Endothelial cell of hepatic sinusoid (primary cell): Measurements from ENCODE around the gene TOR1A.

Source experiments
- in situ Hi-C: cut with HindIII; loops from 2 replicates; pipeline ENCODE4 v1.10.0; 2017; ENCODE audit warnings: low sequenced_read_pairs

TOR1A gene, protein sequence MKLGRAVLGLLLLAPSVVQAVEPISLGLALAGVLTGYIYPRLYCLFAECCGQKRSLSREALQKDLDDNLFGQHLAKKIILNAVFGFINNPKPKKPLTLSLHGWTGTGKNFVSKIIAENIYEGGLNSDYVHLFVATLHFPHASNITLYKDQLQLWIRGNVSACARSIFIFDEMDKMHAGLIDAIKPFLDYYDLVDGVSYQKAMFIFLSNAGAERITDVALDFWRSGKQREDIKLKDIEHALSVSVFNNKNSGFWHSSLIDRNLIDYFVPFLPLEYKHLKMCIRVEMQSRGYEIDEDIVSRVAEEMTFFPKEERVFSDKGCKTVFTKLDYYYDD

DNA sequence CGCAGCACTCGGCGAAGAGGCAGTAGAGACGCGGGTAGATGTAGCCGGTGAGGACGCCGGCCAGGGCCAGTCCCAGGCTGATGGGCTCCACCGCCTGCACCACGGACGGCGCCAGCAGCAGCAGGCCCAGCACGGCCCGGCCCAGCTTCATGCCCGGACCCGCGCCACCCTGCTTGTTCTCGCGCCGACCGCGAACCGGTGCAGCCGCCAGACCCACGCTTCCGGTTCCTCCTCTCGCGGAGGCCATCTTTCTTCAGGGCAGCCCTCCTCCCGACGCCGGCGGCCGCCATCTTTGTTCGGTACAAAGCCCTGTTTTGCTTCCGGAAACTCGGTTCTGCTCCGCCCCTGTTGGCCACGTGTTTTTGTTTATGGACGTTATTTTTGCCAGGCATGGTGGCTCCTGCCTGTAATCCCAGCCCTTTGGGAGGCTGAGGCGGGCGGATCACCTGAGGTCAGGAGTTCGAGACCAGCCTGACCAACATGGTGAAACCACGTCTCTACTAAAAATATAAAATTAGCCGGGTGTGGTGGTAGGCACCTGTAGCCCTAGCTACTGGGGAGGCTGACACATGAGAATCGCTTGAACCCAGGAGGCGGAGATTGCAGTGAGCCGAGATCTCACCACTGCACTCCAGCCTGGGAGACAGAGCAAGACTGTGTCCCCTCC is at the start of gene TOR1A:
Gene TOR1A, minus strand, starts transcription at position 202 of the 667 bp plus-strand sequence. Its CDS starts 51 bp downstream, at position 151.
- in situ Hi-C loops: loop anchor here (5.0 kb wide), 1 partner anchor 47 kb away; no protein-coding TSS in a partner anchor

DNA sequence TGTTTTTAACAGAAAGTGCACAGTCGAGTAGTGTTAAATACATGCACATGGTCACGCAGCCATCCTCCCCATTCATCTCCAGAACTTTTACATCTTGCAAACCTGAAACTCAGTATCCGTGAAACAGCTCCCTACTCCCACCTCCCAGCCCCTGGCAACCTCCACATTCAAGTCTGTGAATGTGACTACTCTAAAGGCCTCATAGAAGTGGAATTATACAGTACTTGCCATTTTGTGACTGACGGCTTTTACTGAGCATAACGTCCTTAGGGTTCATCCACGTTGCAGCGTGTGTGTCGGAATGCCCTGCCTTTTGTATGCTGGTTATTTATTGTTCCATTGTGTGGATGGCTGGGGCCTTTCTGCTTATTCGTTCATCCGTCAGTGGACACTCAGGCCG is 47.1 kb upstream of the TOR1A start:
- in situ Hi-C loops: no loop called here

DNA sequence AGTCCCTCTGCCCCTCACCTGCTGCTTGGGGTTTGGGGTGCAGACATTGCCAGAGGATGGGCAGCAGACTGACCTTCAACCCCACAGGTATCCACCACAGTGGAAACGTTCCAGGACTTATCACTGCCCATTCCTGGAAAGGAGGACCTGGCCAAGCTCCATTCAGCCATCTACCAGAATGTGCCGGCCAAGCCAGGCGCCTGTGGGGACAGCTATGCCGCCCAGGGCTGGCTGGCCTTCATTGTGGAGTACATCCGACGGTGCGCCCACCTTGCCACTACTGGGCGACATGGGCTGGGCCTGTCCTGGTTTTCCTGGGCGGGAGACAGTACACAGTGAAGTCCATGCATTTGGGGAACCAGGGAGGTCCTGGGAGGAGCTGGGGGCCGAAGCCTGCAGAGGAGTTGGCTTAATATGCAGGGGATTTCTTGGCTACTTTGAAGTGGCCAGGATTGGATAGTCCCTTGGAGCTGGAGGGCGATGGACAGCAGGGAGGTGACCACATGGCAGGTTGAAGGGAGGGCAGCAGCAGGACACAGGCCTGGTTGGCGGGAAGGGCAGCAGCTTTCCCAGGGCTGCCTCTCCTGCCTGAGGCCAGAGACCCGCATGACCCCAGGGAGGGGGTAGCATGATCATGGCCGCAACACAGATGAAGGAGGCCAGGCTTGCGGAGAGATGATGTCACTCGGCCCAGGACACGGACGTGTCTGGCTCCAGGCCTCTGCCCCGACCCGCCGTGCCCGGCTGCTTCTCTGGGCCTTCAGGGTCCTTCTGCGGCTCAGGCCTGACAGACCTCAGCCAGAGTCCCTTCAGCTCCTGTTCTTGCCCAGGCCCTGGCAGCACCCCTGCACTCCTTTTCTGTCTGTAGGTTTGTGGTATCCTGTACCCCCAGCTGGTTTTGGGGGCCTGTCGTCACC is 45.9 kb upstream of the TOR1A start:
- in situ Hi-C loops: no loop called here

DNA sequence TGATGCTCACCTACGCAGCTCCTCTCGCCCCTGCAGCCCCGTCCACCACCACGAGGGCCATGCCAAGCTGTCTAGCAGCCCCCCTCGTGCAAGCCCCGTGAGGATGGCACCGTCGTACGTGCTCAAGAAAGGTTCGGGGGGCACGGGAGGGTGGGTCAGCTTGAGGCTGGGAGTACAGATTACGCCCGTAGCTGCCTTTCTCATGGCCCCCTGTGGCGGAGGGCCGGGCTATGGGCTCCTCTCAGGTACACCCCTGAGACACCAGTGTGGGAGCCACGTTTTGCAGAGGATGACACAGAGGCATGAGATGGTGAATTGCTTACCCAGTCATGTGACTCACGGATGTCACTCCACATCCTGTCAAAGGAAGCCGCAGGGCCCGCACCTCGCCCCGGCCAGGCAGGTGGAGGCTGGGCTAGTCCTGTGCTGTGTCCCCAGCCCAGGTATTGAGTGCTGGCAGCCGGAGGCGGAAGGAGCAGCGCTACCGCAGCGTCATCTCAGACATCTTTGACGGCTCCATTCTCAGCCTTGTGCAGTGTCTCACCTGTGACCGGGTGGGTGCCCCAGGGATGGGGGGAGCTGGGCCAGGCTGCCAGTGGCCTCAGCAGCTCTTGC is 45.0 kb upstream of the TOR1A start:
- in situ Hi-C loops: no loop called here

DNA sequence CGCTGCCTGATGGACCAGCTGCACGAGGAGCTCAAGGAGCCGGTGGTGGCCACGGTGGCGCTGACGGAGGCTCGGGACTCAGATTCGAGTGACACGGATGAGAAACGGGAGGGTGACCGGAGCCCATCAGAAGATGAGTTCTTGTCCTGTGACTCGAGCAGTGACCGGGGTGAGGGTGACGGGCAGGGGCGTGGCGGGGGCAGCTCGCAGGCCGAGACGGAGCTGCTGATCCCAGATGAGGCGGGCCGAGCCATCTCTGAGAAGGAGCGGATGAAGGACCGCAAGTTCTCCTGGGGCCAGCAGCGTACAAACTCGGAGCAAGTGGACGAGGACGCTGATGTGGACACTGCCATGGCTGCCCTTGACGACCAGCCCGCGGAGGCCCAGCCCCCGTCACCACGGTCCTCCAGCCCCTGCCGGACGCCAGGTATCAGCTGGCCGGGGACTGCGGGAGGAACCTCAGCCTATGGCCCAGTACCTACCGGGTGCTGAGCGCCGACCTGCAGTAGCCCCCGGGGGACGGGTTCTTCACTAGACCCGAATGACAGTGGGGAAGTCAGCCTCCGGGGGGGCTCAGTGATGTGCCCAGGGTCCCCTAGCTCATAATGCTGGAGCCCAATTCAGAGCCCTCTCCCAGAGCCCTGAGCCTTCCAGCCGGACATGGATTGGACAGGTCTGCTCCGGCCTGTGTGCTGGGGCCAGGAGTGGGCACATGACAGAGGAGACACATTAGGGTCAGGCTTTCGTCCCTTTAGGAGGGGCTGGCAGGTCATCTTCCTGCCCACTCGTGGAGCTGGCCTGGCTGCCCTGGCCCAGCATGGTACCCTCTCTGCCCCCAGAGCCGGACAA is 44.3 kb upstream of the TOR1A start:
- in situ Hi-C loops: no loop called here

DNA sequence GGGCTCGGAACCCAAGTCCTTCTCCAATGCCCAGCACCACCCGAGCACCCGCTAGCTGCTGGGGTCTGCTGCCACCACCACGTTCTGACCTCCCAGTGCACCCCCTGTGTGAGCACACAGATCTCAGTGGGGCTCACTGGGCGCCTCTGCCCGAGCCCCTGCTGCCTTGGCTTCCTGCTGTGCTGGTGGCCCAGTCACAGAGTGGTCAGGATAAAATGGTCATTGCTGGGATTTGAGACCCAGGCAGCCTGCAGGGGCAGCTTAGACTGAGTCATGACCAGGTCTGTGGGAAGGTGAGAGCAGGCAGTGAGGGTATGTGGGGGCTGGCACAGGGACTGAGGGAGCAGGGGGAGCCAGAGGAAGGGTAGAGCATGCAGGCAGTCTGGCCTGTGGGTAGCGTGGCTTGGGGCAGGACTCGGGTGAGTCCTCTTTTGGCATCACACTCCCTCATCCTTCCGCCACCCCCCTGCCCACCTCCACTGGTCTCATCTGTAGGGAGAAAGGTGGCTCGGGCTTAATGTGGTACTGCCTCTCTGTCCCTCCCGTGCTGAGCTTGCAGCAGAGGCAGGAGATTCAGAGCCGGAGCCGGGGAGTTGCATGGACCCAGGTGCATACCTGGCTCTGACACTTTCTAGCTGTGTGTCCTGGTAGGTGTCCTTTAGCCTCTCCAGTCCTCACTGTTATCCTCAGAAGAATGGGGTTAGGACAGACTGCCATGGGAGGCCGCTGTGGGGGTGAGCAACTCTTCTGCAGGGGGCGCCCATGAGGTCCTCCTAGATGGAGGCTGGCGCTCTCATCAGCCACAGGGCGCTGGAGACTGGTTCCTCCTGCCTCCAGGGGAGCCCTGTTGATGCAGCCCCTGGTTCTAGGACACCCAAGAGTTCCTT is 43.4 kb upstream of the TOR1A start:
- in situ Hi-C loops: no loop called here

DNA sequence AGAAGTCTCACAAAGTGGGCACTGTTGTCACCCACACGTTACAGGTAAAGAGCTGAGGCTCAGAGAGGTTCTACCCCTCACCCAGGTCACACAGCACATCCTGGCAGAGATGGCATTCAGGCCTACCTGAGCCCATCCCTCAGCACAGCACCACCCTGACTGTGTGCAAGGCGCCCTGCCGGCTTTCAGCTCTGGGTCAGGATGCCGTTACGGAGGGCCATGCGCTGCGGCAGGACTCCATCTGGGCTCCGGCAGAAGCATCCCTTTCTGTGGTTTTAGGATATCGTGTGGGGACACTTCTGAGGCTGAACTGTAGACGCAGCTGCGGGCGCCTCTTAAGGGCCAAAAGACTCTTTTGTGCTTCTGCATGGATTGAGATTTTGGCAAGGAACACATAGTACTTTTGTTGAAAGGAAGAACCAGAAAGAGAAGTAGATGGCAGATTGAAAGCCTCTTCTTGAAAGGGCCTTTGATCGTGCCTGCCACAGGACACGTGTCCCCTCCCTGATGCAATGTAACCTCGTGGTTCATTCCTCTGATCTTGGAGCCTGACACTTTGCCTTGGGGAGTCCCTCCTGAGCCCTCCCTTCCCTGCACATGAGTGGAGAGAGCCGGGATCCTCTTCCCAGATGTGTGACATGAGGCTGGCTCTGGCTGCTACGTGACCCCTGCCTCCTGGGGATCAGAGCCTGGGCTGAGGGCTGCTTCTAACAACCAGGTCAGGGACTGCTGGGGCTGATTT is 42.6 kb upstream of the TOR1A start:
- in situ Hi-C loops: no loop called here

DNA sequence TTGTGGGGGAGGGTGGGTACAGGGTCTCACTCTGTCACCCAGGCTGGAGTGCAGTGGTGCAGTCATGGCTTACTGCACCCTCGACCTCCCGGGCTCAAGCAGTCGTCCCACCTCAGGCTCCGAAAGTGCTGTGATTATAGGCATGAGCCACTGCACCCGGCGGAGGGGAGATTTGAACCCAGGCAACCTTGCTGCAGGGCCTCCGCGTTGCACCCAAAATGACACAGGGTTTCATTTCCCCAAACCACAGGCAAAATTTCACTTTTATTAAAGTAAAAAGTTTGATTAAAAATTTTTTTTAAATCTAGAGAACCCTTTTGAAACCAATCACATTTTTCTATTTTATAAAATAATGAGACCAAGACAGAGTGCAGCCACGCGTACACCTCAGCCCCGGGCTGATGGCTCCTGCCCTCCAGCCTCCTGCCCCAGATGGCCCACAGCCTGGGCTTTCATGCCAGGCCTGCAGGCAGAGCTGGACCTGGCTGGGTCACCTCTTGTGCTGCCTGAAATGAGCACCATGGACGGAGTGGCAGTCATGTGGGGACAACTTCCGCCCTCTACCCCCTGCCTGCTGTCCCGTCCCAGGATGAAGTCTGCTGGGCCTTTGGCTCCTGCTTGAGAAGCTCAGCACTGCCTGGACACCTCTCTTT is 41.9 kb upstream of the TOR1A start:
- in situ Hi-C loops: no loop called here

DNA sequence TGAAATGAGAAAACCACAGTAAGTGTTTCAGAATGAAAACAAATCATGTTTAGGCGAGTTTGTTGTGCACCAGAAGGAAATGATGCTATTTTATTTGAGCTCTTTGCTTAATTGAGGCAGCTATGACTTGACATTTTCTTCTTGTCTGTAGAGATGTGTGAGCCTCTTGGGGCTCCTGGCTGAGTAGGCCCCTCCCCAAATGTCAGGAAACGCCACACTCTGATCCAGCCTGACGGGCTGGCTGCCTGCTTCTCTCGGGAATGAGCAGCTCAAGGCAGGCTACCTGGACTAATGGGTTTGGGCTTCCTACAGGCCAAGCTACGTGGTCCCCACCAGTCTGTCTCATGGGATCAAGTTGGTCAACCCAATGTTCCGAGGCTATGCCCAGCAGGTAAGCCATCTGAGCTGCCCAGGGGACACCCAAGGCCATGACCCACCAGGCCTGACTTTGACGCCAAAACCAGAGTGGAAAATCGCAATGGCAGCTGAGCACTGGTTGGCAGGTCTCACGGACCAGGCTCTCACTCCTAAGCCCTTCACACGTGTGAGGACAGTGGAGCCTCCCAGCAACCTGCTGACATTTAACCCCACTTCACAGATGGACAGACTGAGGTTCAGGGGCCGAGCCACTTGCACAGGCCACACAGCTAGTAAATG is 41.2 kb upstream of the TOR1A start:
- in situ Hi-C loops: no loop called here

DNA sequence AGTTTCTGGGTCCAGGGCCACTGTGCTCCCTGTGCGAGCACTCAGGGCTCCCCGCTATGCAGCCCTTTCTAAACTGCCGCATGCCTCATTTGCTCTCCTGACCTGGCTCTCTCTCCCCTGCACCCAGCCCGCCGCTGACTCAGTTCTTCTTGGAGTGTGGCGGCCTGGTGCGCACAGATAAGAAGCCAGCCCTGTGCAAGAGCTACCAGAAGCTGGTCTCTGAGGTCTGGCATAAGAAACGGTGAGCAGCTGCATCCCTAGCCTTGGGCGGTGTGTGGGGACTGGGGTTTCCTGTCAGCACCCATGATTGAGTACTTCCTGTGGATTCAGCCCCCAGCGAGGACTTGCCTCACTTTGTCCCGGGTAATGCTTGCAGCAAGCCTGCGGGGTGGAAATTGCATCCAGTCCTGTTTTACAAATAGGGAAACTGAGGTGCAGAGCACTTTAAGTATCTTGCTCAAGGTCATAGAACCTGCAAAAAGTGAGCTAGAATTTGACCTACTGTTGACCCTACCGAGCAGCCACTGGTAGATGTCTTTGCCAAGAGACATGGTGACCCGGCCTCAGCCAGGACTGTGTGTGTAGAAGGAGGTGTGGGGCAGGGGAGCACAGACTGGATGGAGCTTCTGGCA is 39.2 kb upstream of the TOR1A start:
- in situ Hi-C loops: no loop called here

DNA sequence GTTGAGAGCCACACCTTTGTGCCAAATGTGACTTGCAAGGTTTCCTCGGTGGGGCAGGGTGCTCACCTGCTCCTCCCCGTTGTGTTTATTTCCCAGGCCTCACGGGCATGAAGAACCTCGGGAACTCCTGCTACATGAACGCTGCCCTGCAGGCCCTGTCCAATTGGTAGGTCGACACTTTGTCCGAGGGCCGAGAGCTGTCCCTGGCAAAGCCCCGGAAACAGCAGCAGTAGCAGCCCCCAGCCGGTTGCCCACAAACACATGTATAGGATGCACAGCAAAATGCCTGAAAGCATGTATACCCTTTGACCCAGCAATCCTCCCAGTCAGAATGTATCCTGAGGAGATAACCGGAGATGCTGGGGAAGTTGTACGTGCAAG is 37.5 kb upstream of the TOR1A start:
- in situ Hi-C loops: no loop called here

DNA sequence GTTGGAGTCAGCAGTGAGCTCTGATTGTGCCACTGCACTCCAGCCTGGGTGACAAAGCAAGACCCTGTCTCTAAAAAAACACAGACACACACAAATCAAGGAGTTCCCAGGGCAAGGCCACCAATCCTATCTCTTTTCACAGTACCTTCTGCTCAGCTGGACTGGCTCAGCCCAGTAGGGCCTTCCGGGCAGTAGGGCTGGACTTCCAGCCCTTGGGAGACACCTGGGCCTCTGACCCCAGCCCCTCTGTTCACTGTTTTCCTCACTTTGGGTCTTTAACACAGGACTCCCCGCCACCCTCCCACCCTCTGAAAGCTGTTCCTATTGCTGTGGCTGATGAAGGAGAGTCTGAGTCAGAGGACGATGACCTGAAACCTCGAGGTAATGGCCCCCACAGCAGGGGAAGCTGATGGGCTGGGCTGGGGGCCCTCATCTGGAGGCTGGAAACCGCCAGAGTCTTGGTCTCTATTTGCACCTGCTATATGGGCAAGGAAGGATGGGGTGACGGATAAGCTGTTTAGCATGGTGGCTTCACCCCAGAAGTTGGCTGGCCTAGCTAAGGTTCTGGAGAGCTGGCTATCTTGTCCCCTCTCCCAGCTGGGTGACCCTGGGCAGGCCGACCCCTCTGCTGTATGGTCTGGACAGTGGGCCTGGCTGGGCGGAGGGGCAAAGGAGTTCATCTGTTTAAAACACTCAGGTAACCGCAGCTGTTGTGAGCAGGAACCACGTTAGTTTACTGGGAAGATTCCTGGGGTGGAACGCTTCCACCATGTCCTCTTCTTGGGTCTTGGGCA is 36.9 kb upstream of the TOR1A start:
- in situ Hi-C loops: no loop called here

DNA sequence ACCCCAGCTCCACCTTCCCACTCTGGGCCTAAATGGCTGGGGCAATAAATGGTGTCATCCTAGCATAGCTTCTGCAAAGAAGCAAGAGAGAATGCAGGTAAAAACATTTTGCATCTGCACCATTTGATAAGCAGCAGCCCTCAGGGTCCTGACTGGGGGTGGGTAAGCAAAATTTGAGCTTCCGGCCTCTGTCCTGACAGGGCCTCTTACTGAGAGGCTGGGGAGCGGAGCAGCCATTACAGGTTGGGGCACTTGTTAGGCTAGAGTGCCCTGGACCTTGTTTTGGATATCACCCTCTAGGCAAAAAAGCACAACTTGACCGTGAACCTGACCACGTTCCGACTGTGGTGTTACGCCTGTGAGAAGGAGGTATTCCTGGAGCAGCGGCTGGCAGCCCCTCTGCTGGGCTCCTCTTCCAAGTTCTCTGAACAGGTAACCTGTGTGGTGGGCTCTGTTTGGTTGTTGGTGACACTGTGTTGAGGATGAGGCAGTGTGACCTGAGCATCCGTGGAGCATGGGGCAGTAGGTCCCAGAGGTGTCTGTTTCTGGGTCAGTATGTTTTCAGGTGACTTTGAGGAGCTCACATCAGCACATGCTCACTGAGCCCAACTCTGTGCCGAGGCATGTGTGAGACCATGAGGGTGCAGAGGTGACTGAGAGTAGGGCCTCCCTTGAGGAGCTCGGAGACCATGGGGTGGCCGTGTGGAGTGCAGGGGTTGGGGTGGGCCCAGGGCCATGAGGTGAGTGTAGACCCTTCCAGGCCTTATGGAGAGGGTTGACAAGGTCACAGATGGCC is 34.4 kb upstream of the TOR1A start:
- in situ Hi-C loops: no loop called here

DNA sequence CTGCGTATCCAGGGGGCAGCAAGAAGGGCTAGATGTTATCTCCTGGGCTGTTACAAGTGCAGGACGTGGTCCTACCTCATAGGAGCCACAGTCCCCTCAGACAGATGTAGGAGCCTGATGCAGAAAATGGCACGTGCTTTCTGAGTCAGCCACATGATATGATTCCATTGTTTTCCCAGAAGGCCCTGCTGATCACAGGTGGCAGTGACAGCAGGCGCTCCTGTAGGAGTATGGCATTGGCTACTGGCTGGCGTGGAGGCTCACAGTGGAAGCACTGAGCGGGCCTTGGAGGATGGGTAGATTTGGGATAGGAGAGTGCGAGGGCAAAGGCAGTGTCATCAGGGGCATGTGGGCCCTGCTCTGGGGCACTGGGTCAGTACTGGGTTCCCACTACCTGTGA is 33.3 kb upstream of the TOR1A start:
- in situ Hi-C loops: no loop called here

DNA sequence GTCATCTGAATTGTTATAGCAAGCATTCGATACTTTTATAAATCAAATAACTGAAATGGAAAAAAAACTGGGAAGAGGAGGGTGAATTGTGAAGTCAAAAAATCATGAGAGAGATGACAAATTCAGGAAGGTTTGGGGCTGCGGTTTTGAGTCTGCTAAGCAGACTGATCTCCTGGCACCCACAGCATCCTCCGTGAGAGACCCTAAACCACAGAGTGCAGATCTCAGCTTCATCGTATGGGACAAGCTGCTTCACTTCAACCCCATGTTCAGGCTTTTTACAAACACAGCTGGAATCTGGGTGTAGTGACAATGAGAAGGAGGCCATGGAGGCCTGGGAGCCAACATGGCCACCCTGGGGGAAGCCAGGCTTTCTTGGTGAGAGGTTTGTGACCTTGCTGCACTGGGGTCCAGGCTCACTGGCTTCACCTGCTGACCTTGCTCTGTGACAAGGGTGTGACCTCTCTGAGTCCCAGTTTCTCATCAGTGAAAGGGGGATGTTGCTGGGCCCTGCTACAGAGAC is 30.7 kb upstream of the TOR1A start:
- in situ Hi-C loops: no loop called here
